ENCODE results near the gene GALNT17.

The GALNT17 gene

DNA sequence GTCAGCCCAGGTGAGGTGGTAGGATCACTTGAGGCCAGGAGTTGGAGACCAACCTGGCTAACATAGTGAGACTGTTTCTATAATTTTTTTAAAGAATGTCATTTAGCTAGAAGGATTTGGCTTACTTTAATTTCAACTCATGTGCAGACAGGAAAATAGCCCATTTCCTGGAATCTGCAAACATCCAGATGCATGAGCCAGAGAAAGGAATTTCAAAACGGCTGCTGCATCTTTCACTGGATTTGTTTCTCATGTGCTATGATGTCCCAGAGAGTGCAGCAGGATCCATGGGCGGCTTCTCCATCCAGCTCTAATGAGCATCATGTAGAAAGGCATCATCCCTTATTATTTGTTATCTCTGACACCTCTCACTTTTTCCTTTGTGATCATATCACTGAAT, 149.3 kb downstream of the GALNT17 start:
- Mint-ChIP-seq H3K9me3 (no peaks in the 10 kb centered on the region), H3K27ac (no peak overlapping the region), H3K27me3 (ENCODE audit: low read depth) (peaks cover 19% of the 10 kb centered on the region), H3K4me1 (no peaks in the 10 kb centered on the region), H3K36me3 (ENCODE audit: low read depth) (no peaks in the 10 kb centered on the region), H3K4me3 (no peak overlapping the region)
- TF ChIP-seq, protein P1, sequence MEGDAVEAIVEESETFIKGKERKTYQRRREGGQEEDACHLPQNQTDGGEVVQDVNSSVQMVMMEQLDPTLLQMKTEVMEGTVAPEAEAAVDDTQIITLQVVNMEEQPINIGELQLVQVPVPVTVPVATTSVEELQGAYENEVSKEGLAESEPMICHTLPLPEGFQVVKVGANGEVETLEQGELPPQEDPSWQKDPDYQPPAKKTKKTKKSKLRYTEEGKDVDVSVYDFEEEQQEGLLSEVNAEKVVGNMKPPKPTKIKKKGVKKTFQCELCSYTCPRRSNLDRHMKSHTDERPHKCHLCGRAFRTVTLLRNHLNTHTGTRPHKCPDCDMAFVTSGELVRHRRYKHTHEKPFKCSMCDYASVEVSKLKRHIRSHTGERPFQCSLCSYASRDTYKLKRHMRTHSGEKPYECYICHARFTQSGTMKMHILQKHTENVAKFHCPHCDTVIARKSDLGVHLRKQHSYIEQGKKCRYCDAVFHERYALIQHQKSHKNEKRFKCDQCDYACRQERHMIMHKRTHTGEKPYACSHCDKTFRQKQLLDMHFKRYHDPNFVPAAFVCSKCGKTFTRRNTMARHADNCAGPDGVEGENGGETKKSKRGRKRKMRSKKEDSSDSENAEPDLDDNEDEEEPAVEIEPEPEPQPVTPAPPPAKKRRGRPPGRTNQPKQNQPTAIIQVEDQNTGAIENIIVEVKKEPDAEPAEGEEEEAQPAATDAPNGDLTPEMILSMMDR (IDR thresholded peaks at IDR 0.05; ENCODE audit: unreplicated experiment in 3 of 3) = no peak

DNA sequence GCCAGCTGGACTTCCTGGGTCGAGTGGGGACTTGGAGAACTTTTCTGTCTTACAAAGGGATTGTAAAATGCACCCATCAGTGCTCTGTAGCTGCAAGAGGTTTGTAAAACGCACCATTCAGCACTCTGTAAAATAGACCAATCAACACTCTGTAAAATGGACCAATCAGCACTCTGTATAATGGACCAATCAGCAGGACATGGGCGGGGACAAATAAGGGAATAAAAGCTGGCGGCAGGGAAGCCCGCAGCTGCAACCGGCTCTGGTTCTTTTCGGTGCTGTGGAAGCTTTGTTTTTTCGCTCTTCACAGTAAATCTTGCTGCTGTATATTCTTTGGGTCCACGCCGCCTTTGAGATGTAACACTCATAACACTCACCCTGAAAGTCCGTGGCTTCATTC, 151.9 kb downstream of the GALNT17 start:
- Mint-ChIP-seq H3K4me1 (no peaks in the 10 kb centered on the region), H3K36me3 (ENCODE audit: low read depth) (no peaks in the 10 kb centered on the region), H3K27ac (no peak overlapping the region), H3K9me3 (no peaks in the 10 kb centered on the region), H3K27me3 (ENCODE audit: low read depth) (peaks cover 18% of the 10 kb centered on the region), H3K4me3 (no peak overlapping the region)
- TF ChIP-seq, protein P1 (IDR thresholded peaks at IDR 0.05; ENCODE audit: unreplicated experiment in 3 of 3) = no peak

DNA sequence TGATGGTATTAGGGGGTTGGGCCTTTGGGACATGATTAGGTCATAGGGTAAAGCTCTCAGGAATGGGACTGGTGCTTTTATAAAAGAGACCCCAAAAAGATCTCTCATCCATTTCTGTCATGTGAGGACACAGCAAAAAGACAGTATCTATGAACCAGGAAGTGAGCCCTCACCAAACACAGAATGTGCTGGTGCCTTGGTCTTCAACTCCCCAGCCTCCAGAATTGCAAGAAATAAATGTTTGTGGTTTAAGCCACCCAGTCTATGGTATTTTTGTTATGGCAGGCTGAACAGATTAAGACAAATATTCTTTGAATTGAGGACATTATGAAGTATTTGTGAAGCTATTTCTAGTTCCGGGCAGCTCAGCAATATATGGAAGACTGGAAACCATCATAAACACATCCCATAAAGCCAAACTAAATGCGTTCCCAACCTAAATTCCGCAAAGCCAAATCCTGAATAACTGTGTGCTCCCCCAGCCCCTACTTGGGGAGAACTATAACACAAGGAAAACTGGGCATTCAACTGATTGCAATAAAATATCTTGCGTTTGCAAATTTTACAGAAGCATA, 153.7 kb downstream of the GALNT17 start:
- Mint-ChIP-seq H3K27me3 (ENCODE audit: low read depth) (peaks cover 11% of the 10 kb centered on the region), H3K4me3 (no peak overlapping the region), H3K36me3 (ENCODE audit: low read depth) (no peaks in the 10 kb centered on the region), H3K9me3 (no peaks in the 10 kb centered on the region), H3K27ac (peak overlapping the region in 1 of 3 experiments; percentile 3), H3K4me1 (no peaks in the 10 kb centered on the region)
- TF ChIP-seq, protein P1 (IDR thresholded peaks at IDR 0.05; ENCODE audit: unreplicated experiment in 3 of 3) = no peak

DNA sequence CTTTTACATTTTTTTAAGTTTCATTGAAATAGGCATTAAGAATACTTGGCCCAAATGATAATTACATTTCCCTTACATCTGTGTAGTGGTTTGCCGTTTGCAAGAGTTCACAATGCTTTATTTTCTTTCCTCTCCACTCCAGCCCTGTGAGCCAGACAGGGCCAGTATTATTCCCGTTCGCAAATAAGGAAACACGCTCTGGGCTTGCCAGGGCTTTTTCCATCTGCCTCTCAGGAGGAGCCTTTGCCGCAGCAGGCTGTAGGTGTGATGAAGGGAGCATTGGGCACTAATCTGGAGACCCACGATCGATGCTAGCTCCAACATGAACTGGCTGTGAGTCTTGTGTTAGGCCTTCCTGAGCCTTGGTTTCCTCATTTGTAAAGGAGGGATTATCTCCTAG, 154.4 kb downstream of the GALNT17 start:
- TF ChIP-seq, protein P1 (IDR thresholded peaks at IDR 0.05; ENCODE audit: unreplicated experiment in 3 of 3) = no peak
- Mint-ChIP-seq H3K27ac (peak overlapping the region in 1 of 3 experiments; percentile 3), H3K9me3 (no peaks in the 10 kb centered on the region), H3K36me3 (ENCODE audit: low read depth) (no peaks in the 10 kb centered on the region), H3K4me1 (no peaks in the 10 kb centered on the region), H3K4me3 (no peak overlapping the region), H3K27me3 (ENCODE audit: low read depth) (peaks cover 4% of the 10 kb centered on the region)

DNA sequence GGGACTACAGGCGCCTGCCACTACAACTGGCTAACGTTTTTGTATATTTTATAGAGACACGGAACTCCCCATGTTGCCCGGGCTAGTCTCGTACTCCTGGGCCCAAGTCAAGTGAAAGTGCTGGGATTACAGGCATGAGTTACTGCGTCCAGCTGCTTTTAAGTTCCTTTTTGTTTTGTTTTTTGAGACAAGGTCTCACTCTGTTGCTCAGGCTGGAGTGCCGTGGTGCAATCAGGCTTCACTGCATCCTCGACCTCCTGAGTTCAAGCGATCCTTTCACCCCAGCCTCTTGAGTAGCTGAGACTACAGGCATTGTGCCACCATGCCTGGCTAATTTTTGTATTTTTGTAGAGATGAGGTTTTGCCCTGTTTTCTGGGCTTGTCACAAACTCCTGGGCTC, 155.0 kb downstream of the GALNT17 start:
- no peaks in the 10 kb centered on the region for H3K4me1 Mint-ChIP-seq
- H3K27me3 Mint-ChIP-seq (ENCODE audit: low read depth) = peaks cover 4% of the 10 kb centered on the region
- no peak overlapping the region for H3K27ac Mint-ChIP-seq
- no peak overlapping the region for H3K4me3 Mint-ChIP-seq
- H3K36me3 Mint-ChIP-seq (ENCODE audit: low read depth) = no peaks in the 10 kb centered on the region
- TF ChIP-seq, protein P1 (IDR thresholded peaks at IDR 0.05; ENCODE audit: unreplicated experiment in 3 of 3) = no peak
- H3K9me3 Mint-ChIP-seq = no peaks in the 10 kb centered on the region

DNA sequence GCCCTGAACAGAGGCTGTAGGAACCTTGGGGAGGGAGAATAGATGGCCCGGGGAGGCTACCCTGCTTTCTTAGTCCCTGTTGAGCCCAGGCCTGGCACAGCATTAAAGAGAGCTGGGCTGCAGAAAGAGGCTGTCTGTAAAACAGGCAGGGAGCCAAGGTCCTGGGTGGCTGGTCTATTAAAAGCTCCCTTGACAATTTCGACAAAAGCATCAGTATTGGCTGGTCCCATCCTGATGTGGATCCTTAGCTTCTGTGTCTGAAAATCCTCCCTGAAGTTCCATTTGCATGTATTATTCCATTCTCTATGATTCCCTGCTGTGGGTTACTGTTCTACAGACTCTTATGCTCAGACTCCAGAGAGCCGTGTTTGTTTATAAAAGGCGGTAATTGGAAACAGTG, 158.5 kb downstream of the GALNT17 start:
- Mint-ChIP-seq H3K27me3 (ENCODE audit: low read depth) (peaks cover 8% of the 10 kb centered on the region), H3K36me3 (ENCODE audit: low read depth) (no peaks in the 10 kb centered on the region), H3K4me3 (no peak overlapping the region), H3K9me3 (no peaks in the 10 kb centered on the region), H3K4me1 (no peaks in the 10 kb centered on the region), H3K27ac (no peak overlapping the region)
- TF ChIP-seq, protein P1 (IDR thresholded peaks at IDR 0.05; ENCODE audit: unreplicated experiment in 3 of 3) = no peak
